Nephron (organoid): ENCODE measurements around the gene HDDC3.
A peak's percentile ranks its signal among the peaks of the same experiment; 100 is the strongest.

Experiments used
- H3K27ac Mint-ChIP-seq, 3 experiments: 2 replicates each; pipeline ENCODE4 v1.8.0; 2020; ENCODE audit warnings: mixed read lengths in 3 of 3, mild to moderate bottlenecking in 2 of 3, moderate library complexity in 1 of 3
- H3K27me3 Mint-ChIP-seq: 2 replicates; pipeline ENCODE4 v1.8.0; 2021; ENCODE audit warnings: low read depth, mild to moderate bottlenecking, moderate library complexity, mixed read lengths
- H3K36me3 Mint-ChIP-seq: 2 replicates; pipeline ENCODE4 v1.8.0; 2020; ENCODE audit warnings: low read depth, mixed read lengths
- H3K4me1 Mint-ChIP-seq: 2 replicates; pipeline ENCODE4 v1.8.0; 2020; ENCODE audit warnings: mixed read lengths
- H3K4me3 Mint-ChIP-seq, 3 experiments: 2 replicates each; pipeline ENCODE4 v1.8.0; 2020; ENCODE audit warnings: mild to moderate bottlenecking in 3 of 3, mixed read lengths in 3 of 3, moderate library complexity in 2 of 3
- H3K9me3 Mint-ChIP-seq: 2 replicates; pipeline ENCODE4 v1.8.0; 2020; ENCODE audit warnings: mixed read lengths
- TF ChIP-seq, protein P1 (sequence below), 3 experiments: fragments of 200-600 bp; sonication (generic); IDR thresholded peaks; one replicate each; pipeline ENCODE4 v1.5.0; 2021; ENCODE audit warnings: antibody characterized with exemption in 3 of 3; ENCODE audit not compliant: unreplicated experiment in 3 of 3

The HDDC3 gene

DNA sequence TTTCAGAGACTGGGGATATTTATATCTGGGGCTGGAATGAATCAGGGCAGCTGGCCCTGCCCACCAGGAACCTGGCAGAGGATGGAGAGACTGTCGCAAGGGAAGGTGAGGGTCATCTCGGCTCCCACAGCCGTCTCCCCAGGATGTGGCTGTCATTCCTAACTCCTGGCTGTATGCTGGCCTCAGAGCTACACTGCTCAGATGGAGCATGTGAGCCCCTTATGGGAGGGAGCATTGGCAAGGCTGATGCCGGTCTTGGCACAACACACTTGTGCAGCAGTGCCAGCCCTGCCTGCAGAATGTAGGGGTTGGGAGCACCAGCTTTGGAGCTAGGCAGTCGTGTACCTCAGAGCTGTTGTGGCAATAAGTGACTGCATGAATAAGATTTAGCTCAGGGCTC lies 27.5 kb upstream of the HDDC3 start:
- TF ChIP-seq, protein P1, sequence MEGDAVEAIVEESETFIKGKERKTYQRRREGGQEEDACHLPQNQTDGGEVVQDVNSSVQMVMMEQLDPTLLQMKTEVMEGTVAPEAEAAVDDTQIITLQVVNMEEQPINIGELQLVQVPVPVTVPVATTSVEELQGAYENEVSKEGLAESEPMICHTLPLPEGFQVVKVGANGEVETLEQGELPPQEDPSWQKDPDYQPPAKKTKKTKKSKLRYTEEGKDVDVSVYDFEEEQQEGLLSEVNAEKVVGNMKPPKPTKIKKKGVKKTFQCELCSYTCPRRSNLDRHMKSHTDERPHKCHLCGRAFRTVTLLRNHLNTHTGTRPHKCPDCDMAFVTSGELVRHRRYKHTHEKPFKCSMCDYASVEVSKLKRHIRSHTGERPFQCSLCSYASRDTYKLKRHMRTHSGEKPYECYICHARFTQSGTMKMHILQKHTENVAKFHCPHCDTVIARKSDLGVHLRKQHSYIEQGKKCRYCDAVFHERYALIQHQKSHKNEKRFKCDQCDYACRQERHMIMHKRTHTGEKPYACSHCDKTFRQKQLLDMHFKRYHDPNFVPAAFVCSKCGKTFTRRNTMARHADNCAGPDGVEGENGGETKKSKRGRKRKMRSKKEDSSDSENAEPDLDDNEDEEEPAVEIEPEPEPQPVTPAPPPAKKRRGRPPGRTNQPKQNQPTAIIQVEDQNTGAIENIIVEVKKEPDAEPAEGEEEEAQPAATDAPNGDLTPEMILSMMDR (IDR thresholded peaks at IDR 0.05; ENCODE audit: unreplicated experiment in 3 of 3): no peak
- no peaks in the 10 kb centered on the region for H3K27me3 Mint-ChIP-seq

DNA sequence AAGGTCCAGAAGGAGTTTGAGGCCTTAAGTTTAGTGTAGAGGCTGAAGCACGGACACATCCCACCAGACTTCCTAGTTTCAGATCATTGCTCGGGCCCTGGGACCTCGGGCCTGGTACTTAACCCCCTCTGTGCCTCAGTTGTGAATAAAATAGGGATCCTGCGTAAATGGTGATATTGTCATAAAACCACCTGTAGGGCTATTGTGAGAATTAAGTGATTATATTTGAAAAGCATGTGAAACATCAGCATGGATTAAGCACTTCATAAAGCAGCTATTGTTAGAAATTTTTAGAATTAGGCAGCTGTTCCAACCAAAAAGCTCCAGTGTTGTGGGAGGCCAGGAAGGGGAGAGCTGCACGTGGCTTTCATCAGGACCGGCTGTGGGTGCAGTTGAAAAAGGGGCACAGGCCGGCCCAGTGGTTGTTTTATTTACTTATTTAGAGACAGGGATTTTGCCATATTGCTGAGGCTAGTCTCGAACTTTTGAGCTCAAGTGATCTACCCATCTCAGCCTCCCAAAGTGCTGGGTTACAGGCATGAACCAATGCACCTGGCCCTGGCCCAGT lies 26.8 kb upstream of the HDDC3 start:
- H3K4me1 Mint-ChIP-seq: peaks cover 25% of the 10 kb centered on the region
- H3K36me3 Mint-ChIP-seq: peaks cover 24% of the 10 kb centered on the region
- H3K27me3 Mint-ChIP-seq: no peaks in the 10 kb centered on the region
- H3K4me3 Mint-ChIP-seq: peak overlapping the region; percentile 50 to 79 (median 72)
- peak overlapping the region in 2 of 3 experiments; percentile 30 to 58 for H3K27ac Mint-ChIP-seq
- no peaks in the 10 kb centered on the region for H3K9me3 Mint-ChIP-seq
- TF ChIP-seq, protein P1 (IDR thresholded peaks at IDR 0.05; ENCODE audit: unreplicated experiment in 3 of 3): no peak

More for the DNA sequence above, 27.5 kb upstream of the HDDC3 start:
- Mint-ChIP-seq H3K4me3 (peak overlapping the region; percentile 34 to 72 (median 57)), H3K4me1 (peaks cover 25% of the 10 kb centered on the region), H3K27ac (peak overlapping the region in 2 of 3 experiments; percentile 30 to 58), H3K36me3 (peaks cover 24% of the 10 kb centered on the region), H3K9me3 (no peaks in the 10 kb centered on the region)

GRCh38 chr15:90957791-90958190 lies 25.4 kb upstream of the HDDC3 start:
- peaks cover 25% of the 10 kb centered on the region for H3K4me1 Mint-ChIP-seq
- peaks cover 21% of the 10 kb centered on the region for H3K36me3 Mint-ChIP-seq
- no peaks in the 10 kb centered on the region for H3K27me3 Mint-ChIP-seq
- H3K9me3 Mint-ChIP-seq: no peaks in the 10 kb centered on the region
- H3K4me3 Mint-ChIP-seq: peak overlapping the region; percentile 89 to 96 (median 91)
- TF ChIP-seq, protein P1 (IDR thresholded peaks at IDR 0.05; ENCODE audit: unreplicated experiment in 3 of 3): no peak
- peak overlapping the region; percentile 79 to 87 (median 82) for H3K27ac Mint-ChIP-seq

DNA sequence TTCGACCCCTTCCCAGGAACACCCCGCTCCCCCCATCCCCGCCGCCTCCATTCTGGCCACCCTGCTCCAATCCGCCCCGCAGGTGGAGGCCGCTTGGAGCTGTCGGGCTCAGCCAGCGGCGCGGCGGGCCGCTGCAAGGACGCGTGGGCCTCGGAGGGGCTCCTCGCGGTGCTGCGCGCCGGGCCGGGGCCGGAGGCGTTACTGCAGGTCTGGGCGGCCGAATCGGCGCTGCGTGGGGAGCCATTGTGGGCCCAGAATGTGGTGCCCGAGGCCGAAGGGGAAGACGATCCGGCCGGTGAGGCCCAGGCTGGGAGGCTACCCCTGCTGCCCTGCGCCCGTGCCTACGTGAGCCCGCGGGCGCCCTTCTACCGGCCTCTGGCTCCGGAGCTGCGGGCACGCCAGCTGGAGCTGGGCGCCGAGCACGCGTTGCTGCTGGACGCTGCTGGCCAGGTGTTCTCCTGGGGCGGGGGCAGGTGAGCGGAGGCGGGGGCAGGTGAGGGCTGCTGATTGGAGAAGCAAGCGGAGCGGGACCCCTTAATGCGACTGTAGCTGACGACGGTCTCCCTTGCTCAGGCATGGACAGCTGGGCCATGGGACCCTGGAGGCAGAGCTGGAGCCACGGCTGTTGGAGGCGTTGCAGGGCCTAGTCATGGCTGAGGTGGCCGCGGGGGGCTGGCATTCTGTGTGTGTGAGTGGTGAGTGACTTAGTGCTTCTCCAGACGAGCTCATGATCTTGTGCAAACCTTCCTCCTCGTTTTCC lies 24.9 kb upstream of the HDDC3 start:
- TF ChIP-seq, protein P1 (IDR thresholded peaks at IDR 0.05; ENCODE audit: unreplicated experiment in 3 of 3): no peak
- peaks cover 25% of the 10 kb centered on the region for H3K4me1 Mint-ChIP-seq
- peak overlapping the region; percentile 89 to 96 (median 91) for H3K4me3 Mint-ChIP-seq
- peak overlapping the region; percentile 79 to 87 (median 82) for H3K27ac Mint-ChIP-seq
- peaks cover 21% of the 10 kb centered on the region for H3K36me3 Mint-ChIP-seq
- no peaks in the 10 kb centered on the region for H3K27me3 Mint-ChIP-seq
- no peaks in the 10 kb centered on the region for H3K9me3 Mint-ChIP-seq

DNA sequence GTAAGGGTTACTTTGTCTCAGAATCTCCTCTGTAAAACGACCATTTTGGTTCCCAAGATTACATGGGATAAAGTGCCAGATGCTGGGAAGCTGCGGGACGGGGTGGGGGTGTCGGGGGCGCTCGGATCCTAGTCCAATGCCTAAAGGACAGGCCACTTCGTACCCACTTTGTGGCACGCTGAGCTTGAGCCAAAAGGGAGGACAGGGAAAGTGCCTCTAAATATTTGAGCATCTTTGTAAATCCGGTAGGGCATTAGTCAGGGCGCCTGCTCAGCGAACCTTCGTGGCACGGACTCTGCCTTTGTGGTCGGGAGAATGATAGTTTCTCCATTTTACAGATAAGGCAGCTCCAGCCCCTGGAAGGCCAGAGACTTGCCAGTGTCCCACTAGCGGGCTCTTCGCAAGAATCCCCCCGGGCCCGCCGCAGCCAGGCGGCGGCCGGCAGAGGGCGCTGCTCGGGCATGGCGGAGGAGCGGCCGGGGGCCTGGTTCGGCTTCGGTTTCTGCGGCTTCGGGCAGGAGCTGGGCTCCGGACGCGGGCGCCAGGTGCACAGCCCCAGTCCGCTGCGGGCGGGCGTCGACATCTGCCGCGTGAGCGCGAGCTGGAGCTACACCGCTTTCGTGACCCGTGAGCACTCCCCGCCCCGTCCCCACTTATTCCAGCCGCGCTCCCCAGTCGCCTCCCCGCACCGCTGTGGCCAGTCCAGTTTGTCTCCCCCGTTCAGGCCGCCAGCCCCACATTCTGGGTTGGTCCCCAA lies 24.1 kb upstream of the HDDC3 start:
- Mint-ChIP-seq H3K27ac (peak overlapping the region in 2 of 3 experiments; percentile 25 to 69), H3K4me1 (peaks cover 25% of the 10 kb centered on the region), H3K36me3 (peaks cover 27% of the 10 kb centered on the region), H3K27me3 (no peaks in the 10 kb centered on the region), H3K4me3 (peak overlapping the region; percentile 85 to 92 (median 90)), H3K9me3 (no peaks in the 10 kb centered on the region)
- TF ChIP-seq, protein P1 (IDR thresholded peaks at IDR 0.05; ENCODE audit: unreplicated experiment in 3 of 3): peak; percentile 94 to 96 (median 96)
